Measurements from ENCODE around the gene SLC39A9.

The SLC39A9 gene

DNA sequence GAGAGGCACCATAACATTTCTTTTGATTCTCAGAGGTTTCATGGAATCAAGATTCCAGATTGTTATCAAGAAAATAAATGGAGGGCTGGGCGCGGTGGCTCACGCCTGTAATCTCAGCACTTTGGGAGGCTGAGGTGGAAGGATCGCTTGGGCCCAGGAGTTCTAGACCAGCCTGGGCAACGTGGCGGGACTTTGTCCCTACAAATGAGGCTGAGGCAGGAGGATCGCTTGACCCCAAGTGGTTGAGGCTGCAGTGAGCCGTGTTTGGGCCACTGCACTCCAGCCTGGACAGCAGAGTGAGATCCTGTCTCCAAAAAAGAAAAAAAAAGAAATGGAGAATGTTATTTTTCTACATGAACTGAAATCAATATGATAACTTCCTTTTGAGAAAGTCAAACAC, 1.3 kb downstream of the SLC39A9 start:
- H3K9me3 ChIP-seq (ENCODE audit: severe bottlenecking), result no peaks in the 10 kb centered on the region
- H3K4me3 ChIP-seq (ENCODE audit: low read depth, low read length), result peak overlapping the region; percentile 93
- H3K36me3 ChIP-seq, result peaks cover 33% of the 10 kb centered on the region
- H3K27me3 ChIP-seq (ENCODE audit: insufficient read depth, low read depth, severe bottlenecking), result no peaks in the 10 kb centered on the region
- no peak overlapping the region for H3K27ac ChIP-seq
- TF ChIP-seq, protein P1, sequence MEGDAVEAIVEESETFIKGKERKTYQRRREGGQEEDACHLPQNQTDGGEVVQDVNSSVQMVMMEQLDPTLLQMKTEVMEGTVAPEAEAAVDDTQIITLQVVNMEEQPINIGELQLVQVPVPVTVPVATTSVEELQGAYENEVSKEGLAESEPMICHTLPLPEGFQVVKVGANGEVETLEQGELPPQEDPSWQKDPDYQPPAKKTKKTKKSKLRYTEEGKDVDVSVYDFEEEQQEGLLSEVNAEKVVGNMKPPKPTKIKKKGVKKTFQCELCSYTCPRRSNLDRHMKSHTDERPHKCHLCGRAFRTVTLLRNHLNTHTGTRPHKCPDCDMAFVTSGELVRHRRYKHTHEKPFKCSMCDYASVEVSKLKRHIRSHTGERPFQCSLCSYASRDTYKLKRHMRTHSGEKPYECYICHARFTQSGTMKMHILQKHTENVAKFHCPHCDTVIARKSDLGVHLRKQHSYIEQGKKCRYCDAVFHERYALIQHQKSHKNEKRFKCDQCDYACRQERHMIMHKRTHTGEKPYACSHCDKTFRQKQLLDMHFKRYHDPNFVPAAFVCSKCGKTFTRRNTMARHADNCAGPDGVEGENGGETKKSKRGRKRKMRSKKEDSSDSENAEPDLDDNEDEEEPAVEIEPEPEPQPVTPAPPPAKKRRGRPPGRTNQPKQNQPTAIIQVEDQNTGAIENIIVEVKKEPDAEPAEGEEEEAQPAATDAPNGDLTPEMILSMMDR (IDR thresholded peaks at IDR 0.05; ENCODE audit: low read depth, low read length), result no peak
- DNase-seq, result no peak

DNA sequence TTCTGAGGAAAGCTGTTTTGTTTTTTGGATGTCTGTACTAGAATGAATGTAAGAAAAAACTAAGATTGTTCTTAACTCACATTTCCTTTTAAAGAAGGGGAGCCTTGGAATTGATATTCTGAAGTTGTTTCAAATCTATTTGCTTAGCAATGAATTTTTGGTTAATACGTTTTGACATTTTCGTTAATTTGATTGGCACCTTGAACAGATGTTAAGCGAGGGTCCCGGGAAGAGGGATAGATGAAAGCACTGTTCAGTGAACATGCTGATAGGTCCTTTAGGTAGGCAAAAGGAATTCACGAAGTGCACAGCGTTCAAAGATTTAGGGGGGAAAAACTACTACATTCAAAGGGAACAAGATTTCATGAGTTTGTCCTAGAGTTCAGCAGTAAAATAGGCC, 1.7 kb downstream of the SLC39A9 start:
- H3K27ac ChIP-seq, result no peak overlapping the region
- no peaks in the 10 kb centered on the region for H3K9me3 ChIP-seq (ENCODE audit: severe bottlenecking)
- H3K27me3 ChIP-seq (ENCODE audit: insufficient read depth, low read depth, severe bottlenecking), result no peaks in the 10 kb centered on the region
- H3K36me3 ChIP-seq, result peaks cover 31% of the 10 kb centered on the region
- H3K4me3 ChIP-seq (ENCODE audit: low read depth, low read length), result no peak overlapping the region
- no peak for DNase-seq
- TF ChIP-seq, protein P1 (IDR thresholded peaks at IDR 0.05; ENCODE audit: low read depth, low read length), result no peak

DNA sequence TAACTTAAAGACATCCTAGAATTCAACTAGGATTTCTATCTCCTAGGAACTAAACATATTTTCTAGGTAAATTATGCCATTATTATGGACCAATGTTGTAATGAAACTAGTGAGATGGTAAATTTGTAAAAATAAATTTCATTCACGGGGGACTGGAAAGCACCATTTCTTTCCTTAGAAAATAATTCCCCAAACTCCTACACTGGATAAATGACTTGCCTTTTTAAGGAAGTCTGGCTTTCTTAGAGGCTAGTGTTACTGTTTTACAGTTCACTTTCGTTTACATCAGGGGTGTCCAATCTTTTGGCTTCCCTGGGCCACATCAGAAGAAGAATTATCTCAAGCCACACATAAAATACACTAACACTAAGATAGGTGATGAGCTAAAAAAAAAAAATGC, 3.3 kb downstream of the SLC39A9 start:
- no peak for DNase-seq
- Histone ChIP-seq H3K9me3 (ENCODE audit: severe bottlenecking) (no peaks in the 10 kb centered on the region), H3K27me3 (ENCODE audit: insufficient read depth, low read depth, severe bottlenecking) (no peaks in the 10 kb centered on the region), H3K4me3 (ENCODE audit: low read depth, low read length) (no peak overlapping the region), H3K36me3 (peaks cover 14% of the 10 kb centered on the region), H3K27ac (no peak overlapping the region)
- TF ChIP-seq, protein P1 (IDR thresholded peaks at IDR 0.05; ENCODE audit: low read depth, low read length), result no peak

- Histone ChIP-seq H3K27ac (no peak overlapping the region), H3K36me3 (peaks cover 2% of the 10 kb centered on the region; the same call in 1 of the 2 replicates), H3K9me3 (ENCODE audit: severe bottlenecking) (no peaks in the 10 kb centered on the region), H3K4me3 (ENCODE audit: low read depth, low read length) (no peak overlapping the region), H3K27me3 (ENCODE audit: insufficient read depth, low read depth, severe bottlenecking) (no peaks in the 10 kb centered on the region)
- no peak for DNase-seq
- TF ChIP-seq, protein P1 (IDR thresholded peaks at IDR 0.05; ENCODE audit: low read depth, low read length), result no peak
These were observed 6.0 kb downstream of the SLC39A9 start for GRCh38 chr14:69404478-69404877.

GRCh38 chr14:69404883-69405282, 6.4 kb downstream of the SLC39A9 start:
- H3K9me3 ChIP-seq (ENCODE audit: severe bottlenecking), result no peaks in the 10 kb centered on the region
- peaks cover 2% of the 10 kb centered on the region; the same call in 1 of the 2 replicates for H3K36me3 ChIP-seq
- TF ChIP-seq, protein P1 (IDR thresholded peaks at IDR 0.05; ENCODE audit: low read depth, low read length), result no peak
- H3K27ac ChIP-seq, result no peak overlapping the region
- no peaks in the 10 kb centered on the region for H3K27me3 ChIP-seq (ENCODE audit: insufficient read depth, low read depth, severe bottlenecking)
- no peak overlapping the region for H3K4me3 ChIP-seq (ENCODE audit: low read depth, low read length)
- DNase-seq, result no peak

DNA sequence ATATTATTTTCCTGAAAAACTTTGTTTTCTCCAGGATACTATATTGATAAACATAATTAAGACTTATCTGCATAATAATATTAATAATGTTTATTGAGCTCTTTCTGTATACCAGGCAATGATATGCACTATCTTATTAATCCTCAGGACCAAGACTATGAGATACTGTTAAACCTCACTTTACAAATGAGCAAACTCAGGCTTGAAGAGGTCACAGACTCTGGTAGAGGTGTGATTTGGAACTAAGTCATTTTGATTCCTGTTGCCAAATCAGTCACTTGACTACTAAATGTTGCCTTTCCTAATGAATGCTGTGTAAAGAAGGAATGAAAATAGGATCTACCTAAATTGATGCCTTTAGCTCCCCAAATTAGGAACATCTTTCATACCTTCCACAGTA, 7.3 kb downstream of the SLC39A9 start:
- no peaks in the 10 kb centered on the region for H3K9me3 ChIP-seq (ENCODE audit: severe bottlenecking)
- no peak for DNase-seq
- no peak overlapping the region for H3K4me3 ChIP-seq (ENCODE audit: low read depth, low read length)
- no peak overlapping the region for H3K27ac ChIP-seq
- TF ChIP-seq, protein P1 (IDR thresholded peaks at IDR 0.05; ENCODE audit: low read depth, low read length), result no peak
- no peaks in the 10 kb centered on the region for H3K27me3 ChIP-seq (ENCODE audit: insufficient read depth, low read depth, severe bottlenecking)
- H3K36me3 ChIP-seq, result peaks cover 2% of the 10 kb centered on the region; the same call in 1 of the 2 replicates

All from WERI-Rb-1 (cell line).